ENCODE measurements around the gene PRKCH. TPM values are rescaled to one million over a fixed set of nuclear protein-coding genes. Genes with fewer than 3 reads are reported as not detected.

PRKCH gene
- total RNA-seq, 1 donor from 2014 or later, result 43.0 TPM

- H3K27ac ChIP-seq, result no peak overlapping the region
- H3K4me3 ChIP-seq, result no peak overlapping the region
- H3K4me1 ChIP-seq, result peaks cover 25% of the 10 kb centered on the region
- no peaks in the 10 kb centered on the region for H3K9me3 ChIP-seq
- DNase-seq (ENCODE audit: extremely low spot score in 2 of 2), result no peak
- H3K36me3 ChIP-seq, result no peaks in the 10 kb centered on the region
- no peaks in the 10 kb centered on the region for H3K27me3 ChIP-seq
- TF ChIP-seq POLR2AphosphoS5 (IDR thresholded peaks at IDR 0.05; ENCODE audit: insufficient read depth in 1 of 2, low read depth in 1 of 2) (no peak), CTCF (IDR thresholded peaks at IDR 0.05) (no peak), POLR2A (IDR thresholded peaks at IDR 0.05) (no peak)
- intact Hi-C loops (cut with DNase I), result no loop called here
Measured at GRCh38 chr14:61588419-61588901, 267.1 kb downstream of the PRKCH start.

- intact Hi-C loops (cut with DNase I), result no loop called here
- H3K27ac ChIP-seq, result no peak overlapping the region
- peaks cover 25% of the 10 kb centered on the region for H3K4me1 ChIP-seq
- no peaks in the 10 kb centered on the region for H3K9me3 ChIP-seq
- H3K36me3 ChIP-seq, result no peaks in the 10 kb centered on the region
- no peak for TF ChIP-seq POLR2A (IDR thresholded peaks at IDR 0.05)
- TF ChIP-seq POLR2AphosphoS5 (IDR thresholded peaks at IDR 0.05; ENCODE audit: insufficient read depth in 1 of 2, low read depth in 1 of 2), result no peak
- no peaks in the 10 kb centered on the region for H3K27me3 ChIP-seq
- H3K4me3 ChIP-seq, result no peak overlapping the region
- no peak for DNase-seq (ENCODE audit: extremely low spot score in 2 of 2)
Measured at GRCh38 chr14:61589691-61590581, 268.6 kb downstream of the PRKCH start.

- TF ChIP-seq POLR2AphosphoS5 (IDR thresholded peaks at IDR 0.05; ENCODE audit: insufficient read depth in 1 of 2, low read depth in 1 of 2), result no peak
- no peak for TF ChIP-seq POLR2A (IDR thresholded peaks at IDR 0.05)
- TF ChIP-seq CTCF (IDR thresholded peaks at IDR 0.05), result no peak
- DNase-seq (ENCODE audit: extremely low spot score in 2 of 2), result no peak
- Histone ChIP-seq H3K27me3 (no peaks in the 10 kb centered on the region), H3K4me1 (peaks cover 6% of the 10 kb centered on the region), H3K36me3 (no peaks in the 10 kb centered on the region), H3K4me3 (no peak overlapping the region), H3K9me3 (no peaks in the 10 kb centered on the region), H3K27ac (no peak overlapping the region)
- intact Hi-C loops (cut with DNase I), result no loop called here
Measured at GRCh38 chr14:61591862-61592261, 270.5 kb downstream of the PRKCH start.

- H3K36me3 ChIP-seq, result no peaks in the 10 kb centered on the region
- H3K9me3 ChIP-seq, result no peaks in the 10 kb centered on the region
- TF ChIP-seq POLR2AphosphoS5 (IDR thresholded peaks at IDR 0.05; ENCODE audit: insufficient read depth in 1 of 2, low read depth in 1 of 2) (no peak), CTCF (IDR thresholded peaks at IDR 0.05) (no peak), POLR2A (IDR thresholded peaks at IDR 0.05) (no peak)
- intact Hi-C loops (cut with DNase I), result no loop called here
- H3K4me1 ChIP-seq, result no peaks in the 10 kb centered on the region
- no peak for DNase-seq (ENCODE audit: extremely low spot score in 2 of 2)
- no peak overlapping the region for H3K27ac ChIP-seq
- H3K4me3 ChIP-seq, result no peak overlapping the region
- H3K27me3 ChIP-seq, result no peaks in the 10 kb centered on the region
Measured at GRCh38 chr14:61593330-61593729, 272.0 kb downstream of the PRKCH start.

- H3K9me3 ChIP-seq, result no peaks in the 10 kb centered on the region
- no peak for TF ChIP-seq POLR2AphosphoS5 (IDR thresholded peaks at IDR 0.05; ENCODE audit: insufficient read depth in 1 of 2, low read depth in 1 of 2)
- no peak for TF ChIP-seq CTCF (IDR thresholded peaks at IDR 0.05)
- TF ChIP-seq POLR2A (IDR thresholded peaks at IDR 0.05), result no peak
- H3K27me3 ChIP-seq, result no peaks in the 10 kb centered on the region
- no peak overlapping the region for H3K4me3 ChIP-seq
- intact Hi-C loops (cut with DNase I), result no loop called here
- H3K27ac ChIP-seq, result no peak overlapping the region
- no peak for DNase-seq (ENCODE audit: extremely low spot score in 2 of 2)
- no peaks in the 10 kb centered on the region for H3K4me1 ChIP-seq
- no peaks in the 10 kb centered on the region for H3K36me3 ChIP-seq
Measured at GRCh38 chr14:61596990-61597389, 275.6 kb downstream of the PRKCH start.
